Measurements from ENCODE around the gene SDK1.

- no peak for TF ChIP-seq CTCF (IDR thresholded peaks at IDR 0.05)
- no peak for TF ChIP-seq POLR2A (IDR thresholded peaks at IDR 0.05)
- TF ChIP-seq POLR2AphosphoS5 (IDR thresholded peaks at IDR 0.05) = no peak
- no peak for TF ChIP-seq EP300 (IDR thresholded peaks at IDR 0.05)
Observed at GRCh38 chr7:3285652-3286051, 15.4 kb upstream of the SDK1 start.
